ENCODE measurements around the gene SOST. TPM values are rescaled to one million over a fixed set of nuclear protein-coding genes. Genes with fewer than 3 reads are reported as not detected.

The SOST gene
- total and polyA plus RNA-seq, 2 donors (not counting 3 experiments of a cell fraction or from before 2014, with no cell fraction given): not detected

DNA sequence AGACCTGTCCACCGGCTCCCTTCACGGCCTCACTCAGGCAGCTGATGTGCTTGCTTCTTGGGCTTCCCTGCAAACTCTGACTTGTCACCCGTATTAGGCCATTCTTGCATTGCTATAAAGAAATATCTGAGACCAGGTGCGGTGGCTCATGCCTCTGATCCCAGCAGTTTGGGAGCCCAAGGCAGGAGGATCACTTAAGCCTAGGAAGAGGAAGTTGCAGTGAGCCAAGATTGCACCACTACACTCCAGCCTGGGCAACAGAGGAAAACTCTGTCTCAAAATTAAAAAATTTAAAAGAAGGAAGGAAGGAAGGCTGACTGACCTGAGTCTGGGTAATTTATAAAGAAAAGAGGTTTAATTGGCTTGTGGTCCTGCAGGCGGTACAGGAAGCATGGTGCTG lies 17.0 kb downstream of the SOST start:
- DNase-seq (ENCODE audit: low read depth, low spot score): no peak
- H3K27me3 ChIP-seq (ENCODE audit: control insufficient read depth in 2 of 2, insufficient read depth in 2 of 2, low read length in 2 of 2): peaks cover 2 to 7% of the 10 kb centered on the region in 2 experiments
- no peaks in the 10 kb centered on the region for H3K79me2 ChIP-seq (ENCODE audit: control insufficient read depth, insufficient read depth, low read length)
- no TSS peak for BruUV-seq (replicated peaks)
- no peak overlapping the region for H2AFZ ChIP-seq (ENCODE audit: low read depth, low read length)
- intact Hi-C loops (cut with micrococcal nuclease): no loop called here
- H3K9ac ChIP-seq (replicated peaks; ENCODE audit: extremely low read depth, insufficient read depth, low read length): no peak overlapping the region
- no peaks in the 10 kb centered on the region for H3K36me3 ChIP-seq (ENCODE audit: control insufficient read depth in 2 of 2, extremely low read depth in 1 of 2, insufficient read depth in 2 of 2, low read length in 2 of 2)
- TF ChIP-seq GATA2 (IDR thresholded peaks at IDR 0.05; ENCODE audit: insufficient read depth, insufficient read length, low read depth, low read length): no peak
- TF ChIP-seq, protein P1, sequence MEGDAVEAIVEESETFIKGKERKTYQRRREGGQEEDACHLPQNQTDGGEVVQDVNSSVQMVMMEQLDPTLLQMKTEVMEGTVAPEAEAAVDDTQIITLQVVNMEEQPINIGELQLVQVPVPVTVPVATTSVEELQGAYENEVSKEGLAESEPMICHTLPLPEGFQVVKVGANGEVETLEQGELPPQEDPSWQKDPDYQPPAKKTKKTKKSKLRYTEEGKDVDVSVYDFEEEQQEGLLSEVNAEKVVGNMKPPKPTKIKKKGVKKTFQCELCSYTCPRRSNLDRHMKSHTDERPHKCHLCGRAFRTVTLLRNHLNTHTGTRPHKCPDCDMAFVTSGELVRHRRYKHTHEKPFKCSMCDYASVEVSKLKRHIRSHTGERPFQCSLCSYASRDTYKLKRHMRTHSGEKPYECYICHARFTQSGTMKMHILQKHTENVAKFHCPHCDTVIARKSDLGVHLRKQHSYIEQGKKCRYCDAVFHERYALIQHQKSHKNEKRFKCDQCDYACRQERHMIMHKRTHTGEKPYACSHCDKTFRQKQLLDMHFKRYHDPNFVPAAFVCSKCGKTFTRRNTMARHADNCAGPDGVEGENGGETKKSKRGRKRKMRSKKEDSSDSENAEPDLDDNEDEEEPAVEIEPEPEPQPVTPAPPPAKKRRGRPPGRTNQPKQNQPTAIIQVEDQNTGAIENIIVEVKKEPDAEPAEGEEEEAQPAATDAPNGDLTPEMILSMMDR (IDR thresholded peaks at IDR 0.05; ENCODE audit: extremely low read depth in 1 of 2, insufficient read depth in 1 of 2, low read depth in 1 of 2, low read length in 2 of 2): no peak
- TF ChIP-seq JUN (IDR thresholded peaks at IDR 0.05; ENCODE audit: borderline replicate concordance, insufficient read depth, insufficient read length, low read depth): no peak
- no peak for TF ChIP-seq EZH2 (IDR thresholded peaks at IDR 0.05; ENCODE audit: borderline replicate concordance, low read depth, low read length, severe bottlenecking)
- no peak for TF ChIP-seq FOS (IDR thresholded peaks at IDR 0.05; ENCODE audit: borderline replicate concordance, insufficient read depth, low read length)
- no peak for TF ChIP-seq POLR2A (IDR thresholded peaks at IDR 0.05; ENCODE audit: low read depth, low read length)
- TF ChIP-seq MAX (IDR thresholded peaks at IDR 0.05; ENCODE audit: insufficient read depth, insufficient read length): no peak
- no peak for TF ChIP-seq POLR2AphosphoS5 (IDR thresholded peaks at IDR 0.05; ENCODE audit: insufficient read depth, low read depth, low read length)
- no peak for TF ChIP-seq MYC (IDR thresholded peaks at IDR 0.05; ENCODE audit: low read depth, low read length)
- ChIA-PET POLR2A (no interaction called here), CTCF (interaction anchor here (1.0 to 1.2 kb wide), 4 partner anchors 15 to 68 kb away, joined by 3 to 4 read pairs (median 3); no protein-coding TSS in a partner anchor)
- H3K9me3 ChIP-seq (replicated peaks; ENCODE audit: control insufficient read depth, insufficient read depth, low read length): no peaks in the 10 kb centered on the region
- no peaks in the 10 kb centered on the region for H3K9me1 ChIP-seq (replicated peaks; ENCODE audit: control insufficient read depth, extremely low read depth, insufficient read depth, low read length)
- dilution Hi-C loops (cut with MboI; ENCODE audit: extremely low pct_ligation_motif_present, low sequenced_read_pairs): no loop called here
- no peak overlapping the region for H3K4me3 ChIP-seq (replicated peaks in 1 of 3; ENCODE audit: insufficient read depth in 1 of 3, low read depth in 1 of 3, low read length in 3 of 3)
- FAIRE-seq: no peak
- no peak overlapping the region for H3K27ac ChIP-seq (ENCODE audit: insufficient read depth, low read depth, low read length)
- H3K4me2 ChIP-seq (ENCODE audit: insufficient read depth, low read length): no peak overlapping the region
- H3K4me1 ChIP-seq (ENCODE audit: control insufficient read depth, extremely low read depth, insufficient read depth, low read length): no peaks in the 10 kb centered on the region
- no peaks in the 10 kb centered on the region for H4K20me1 ChIP-seq (replicated peaks; ENCODE audit: control insufficient read depth, extremely low read depth, insufficient read depth, low read length)
